Measurements from ENCODE around the gene CCDC196.

DNA sequence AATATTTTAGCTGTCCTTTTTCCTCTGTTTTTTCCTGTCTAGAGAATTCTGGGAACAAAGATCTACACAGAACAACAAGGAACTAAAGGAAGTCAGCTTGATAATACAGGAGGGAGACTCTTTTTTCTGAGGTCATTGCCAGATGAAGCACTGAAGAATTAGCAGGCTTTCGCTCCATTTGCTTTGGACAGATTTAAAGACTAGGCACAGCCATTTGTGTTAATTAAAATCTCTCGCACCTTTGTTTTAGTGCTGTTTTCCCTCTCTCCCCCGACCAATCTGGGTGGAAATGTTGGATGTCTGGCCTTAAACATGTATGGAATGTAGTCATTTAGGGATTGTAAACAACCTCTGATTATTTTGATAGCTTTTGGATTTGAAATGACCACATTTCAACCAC lies 12.1 kb downstream of the CCDC196 start:
- TF ChIP-seq, protein P1, sequence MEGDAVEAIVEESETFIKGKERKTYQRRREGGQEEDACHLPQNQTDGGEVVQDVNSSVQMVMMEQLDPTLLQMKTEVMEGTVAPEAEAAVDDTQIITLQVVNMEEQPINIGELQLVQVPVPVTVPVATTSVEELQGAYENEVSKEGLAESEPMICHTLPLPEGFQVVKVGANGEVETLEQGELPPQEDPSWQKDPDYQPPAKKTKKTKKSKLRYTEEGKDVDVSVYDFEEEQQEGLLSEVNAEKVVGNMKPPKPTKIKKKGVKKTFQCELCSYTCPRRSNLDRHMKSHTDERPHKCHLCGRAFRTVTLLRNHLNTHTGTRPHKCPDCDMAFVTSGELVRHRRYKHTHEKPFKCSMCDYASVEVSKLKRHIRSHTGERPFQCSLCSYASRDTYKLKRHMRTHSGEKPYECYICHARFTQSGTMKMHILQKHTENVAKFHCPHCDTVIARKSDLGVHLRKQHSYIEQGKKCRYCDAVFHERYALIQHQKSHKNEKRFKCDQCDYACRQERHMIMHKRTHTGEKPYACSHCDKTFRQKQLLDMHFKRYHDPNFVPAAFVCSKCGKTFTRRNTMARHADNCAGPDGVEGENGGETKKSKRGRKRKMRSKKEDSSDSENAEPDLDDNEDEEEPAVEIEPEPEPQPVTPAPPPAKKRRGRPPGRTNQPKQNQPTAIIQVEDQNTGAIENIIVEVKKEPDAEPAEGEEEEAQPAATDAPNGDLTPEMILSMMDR (IDR thresholded peaks at IDR 0.05; ENCODE audit: insufficient read depth, low read length, poor library complexity, severe bottlenecking) = no peak
- TF ChIP-seq EZH2phosphoT487 (conservative IDR thresholded peaks at IDR 0.05; ENCODE audit: low read length) = no peak

All from SU-DHL-6 (cell line).